Measurements from ENCODE around the gene PDE8A. TPM values are rescaled to one million over a fixed set of nuclear protein-coding genes. Genes with fewer than 3 reads are reported as not detected.

The PDE8A gene
- total and polyA plus RNA-seq, 4 donors, result 11.2 to 47.5 (median 16.6) TPM

DNA sequence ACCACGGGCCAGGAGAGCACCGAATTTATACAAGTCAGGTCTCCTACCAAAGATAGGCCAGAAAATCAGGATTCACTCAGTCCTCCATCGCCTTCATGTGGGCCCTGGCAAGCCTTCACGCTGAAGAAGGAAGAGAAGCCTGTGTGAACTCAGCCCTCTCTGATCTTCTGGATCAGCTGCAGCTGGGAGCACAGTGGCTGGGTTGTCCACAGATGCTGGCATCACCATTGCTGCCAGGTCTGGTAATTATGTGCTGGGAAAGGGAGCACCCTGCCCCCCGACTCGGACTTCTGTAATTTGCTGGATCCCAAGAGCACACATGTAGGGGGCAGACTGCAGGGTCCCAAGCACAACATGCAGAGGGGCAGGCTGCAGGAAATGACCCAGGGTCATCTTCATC lies 12.4 kb upstream of the PDE8A start:
- no peak overlapping the region for H3K9ac ChIP-seq (ENCODE audit: low read depth in 1 of 2, low read length in 2 of 2)
- no peak for DNase-seq (ENCODE audit: low spot score)
- WGBS, result 91% methylated on average over 6 of the region's 6 CpGs

More for the DNA sequence above, 12.4 kb upstream of the PDE8A start:
- Histone ChIP-seq H3K9me3 (ENCODE audit: control insufficient read depth in 4 of 4, low read length in 3 of 4) (no peaks in the 10 kb centered on the region), H3K27me3 (ENCODE audit: control insufficient read depth in 4 of 4, insufficient read depth in 4 of 4, low read length in 3 of 4) (no peaks in the 10 kb centered on the region), H3K4me3 (ENCODE audit: low read depth in 1 of 3, low read length in 3 of 3) (no peak overlapping the region), H3K4me1 (ENCODE audit: control insufficient read depth in 4 of 4, insufficient read depth in 4 of 4, low read length in 3 of 4) (no peaks in the 10 kb centered on the region), H3K36me3 (ENCODE audit: control insufficient read depth in 4 of 4, insufficient read depth in 3 of 4, low read depth in 1 of 4, low read length in 3 of 4) (peaks cover 0 to 10% (median 5%) of the 10 kb centered on the region in 4 donors), H3K27ac (ENCODE audit: low read depth in 1 of 2, low read length in 2 of 2) (no peak overlapping the region)
- TF ChIP-seq YY1 (IDR thresholded peaks at IDR 0.05), result no peak
- no peak for TF ChIP-seq EGR1 (IDR thresholded peaks at IDR 0.05; ENCODE audit: low read depth in 2 of 2)
- TF ChIP-seq FOXA1 (IDR thresholded peaks at IDR 0.05), result no peak
- no peak for TF ChIP-seq RAD21 (IDR thresholded peaks at IDR 0.05)
- no peak for TF ChIP-seq NR2F2 (IDR thresholded peaks at IDR 0.05)
- no peak for TF ChIP-seq FOXA2 (IDR thresholded peaks at IDR 0.05)
- TF ChIP-seq, protein P1, sequence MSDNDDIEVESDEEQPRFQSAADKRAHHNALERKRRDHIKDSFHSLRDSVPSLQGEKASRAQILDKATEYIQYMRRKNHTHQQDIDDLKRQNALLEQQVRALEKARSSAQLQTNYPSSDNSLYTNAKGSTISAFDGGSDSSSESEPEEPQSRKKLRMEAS (IDR thresholded peaks at IDR 0.05), result no peak
- TF ChIP-seq JUND (IDR thresholded peaks at IDR 0.05), result no peak
- no peak for TF ChIP-seq SP1 (IDR thresholded peaks at IDR 0.05)
- TF ChIP-seq, protein P2, sequence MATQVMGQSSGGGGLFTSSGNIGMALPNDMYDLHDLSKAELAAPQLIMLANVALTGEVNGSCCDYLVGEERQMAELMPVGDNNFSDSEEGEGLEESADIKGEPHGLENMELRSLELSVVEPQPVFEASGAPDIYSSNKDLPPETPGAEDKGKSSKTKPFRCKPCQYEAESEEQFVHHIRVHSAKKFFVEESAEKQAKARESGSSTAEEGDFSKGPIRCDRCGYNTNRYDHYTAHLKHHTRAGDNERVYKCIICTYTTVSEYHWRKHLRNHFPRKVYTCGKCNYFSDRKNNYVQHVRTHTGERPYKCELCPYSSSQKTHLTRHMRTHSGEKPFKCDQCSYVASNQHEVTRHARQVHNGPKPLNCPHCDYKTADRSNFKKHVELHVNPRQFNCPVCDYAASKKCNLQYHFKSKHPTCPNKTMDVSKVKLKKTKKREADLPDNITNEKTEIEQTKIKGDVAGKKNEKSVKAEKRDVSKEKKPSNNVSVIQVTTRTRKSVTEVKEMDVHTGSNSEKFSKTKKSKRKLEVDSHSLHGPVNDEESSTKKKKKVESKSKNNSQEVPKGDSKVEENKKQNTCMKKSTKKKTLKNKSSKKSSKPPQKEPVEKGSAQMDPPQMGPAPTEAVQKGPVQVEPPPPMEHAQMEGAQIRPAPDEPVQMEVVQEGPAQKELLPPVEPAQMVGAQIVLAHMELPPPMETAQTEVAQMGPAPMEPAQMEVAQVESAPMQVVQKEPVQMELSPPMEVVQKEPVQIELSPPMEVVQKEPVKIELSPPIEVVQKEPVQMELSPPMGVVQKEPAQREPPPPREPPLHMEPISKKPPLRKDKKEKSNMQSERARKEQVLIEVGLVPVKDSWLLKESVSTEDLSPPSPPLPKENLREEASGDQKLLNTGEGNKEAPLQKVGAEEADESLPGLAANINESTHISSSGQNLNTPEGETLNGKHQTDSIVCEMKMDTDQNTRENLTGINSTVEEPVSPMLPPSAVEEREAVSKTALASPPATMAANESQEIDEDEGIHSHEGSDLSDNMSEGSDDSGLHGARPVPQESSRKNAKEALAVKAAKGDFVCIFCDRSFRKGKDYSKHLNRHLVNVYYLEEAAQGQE (IDR thresholded peaks at IDR 0.05), result no peak
- no peak for TF ChIP-seq GABPA (IDR thresholded peaks at IDR 0.05 in 1 of 2, conservative IDR thresholded peaks at IDR 0.05 in 1 of 2)
- no peak for TF ChIP-seq HNF4A (conservative IDR thresholded peaks at IDR 0.05)
- TF ChIP-seq, protein P3, sequence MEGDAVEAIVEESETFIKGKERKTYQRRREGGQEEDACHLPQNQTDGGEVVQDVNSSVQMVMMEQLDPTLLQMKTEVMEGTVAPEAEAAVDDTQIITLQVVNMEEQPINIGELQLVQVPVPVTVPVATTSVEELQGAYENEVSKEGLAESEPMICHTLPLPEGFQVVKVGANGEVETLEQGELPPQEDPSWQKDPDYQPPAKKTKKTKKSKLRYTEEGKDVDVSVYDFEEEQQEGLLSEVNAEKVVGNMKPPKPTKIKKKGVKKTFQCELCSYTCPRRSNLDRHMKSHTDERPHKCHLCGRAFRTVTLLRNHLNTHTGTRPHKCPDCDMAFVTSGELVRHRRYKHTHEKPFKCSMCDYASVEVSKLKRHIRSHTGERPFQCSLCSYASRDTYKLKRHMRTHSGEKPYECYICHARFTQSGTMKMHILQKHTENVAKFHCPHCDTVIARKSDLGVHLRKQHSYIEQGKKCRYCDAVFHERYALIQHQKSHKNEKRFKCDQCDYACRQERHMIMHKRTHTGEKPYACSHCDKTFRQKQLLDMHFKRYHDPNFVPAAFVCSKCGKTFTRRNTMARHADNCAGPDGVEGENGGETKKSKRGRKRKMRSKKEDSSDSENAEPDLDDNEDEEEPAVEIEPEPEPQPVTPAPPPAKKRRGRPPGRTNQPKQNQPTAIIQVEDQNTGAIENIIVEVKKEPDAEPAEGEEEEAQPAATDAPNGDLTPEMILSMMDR (IDR thresholded peaks at IDR 0.05; ENCODE audit: low read depth, low read length, missing input control), result no peak
- TF ChIP-seq, protein P4, sequence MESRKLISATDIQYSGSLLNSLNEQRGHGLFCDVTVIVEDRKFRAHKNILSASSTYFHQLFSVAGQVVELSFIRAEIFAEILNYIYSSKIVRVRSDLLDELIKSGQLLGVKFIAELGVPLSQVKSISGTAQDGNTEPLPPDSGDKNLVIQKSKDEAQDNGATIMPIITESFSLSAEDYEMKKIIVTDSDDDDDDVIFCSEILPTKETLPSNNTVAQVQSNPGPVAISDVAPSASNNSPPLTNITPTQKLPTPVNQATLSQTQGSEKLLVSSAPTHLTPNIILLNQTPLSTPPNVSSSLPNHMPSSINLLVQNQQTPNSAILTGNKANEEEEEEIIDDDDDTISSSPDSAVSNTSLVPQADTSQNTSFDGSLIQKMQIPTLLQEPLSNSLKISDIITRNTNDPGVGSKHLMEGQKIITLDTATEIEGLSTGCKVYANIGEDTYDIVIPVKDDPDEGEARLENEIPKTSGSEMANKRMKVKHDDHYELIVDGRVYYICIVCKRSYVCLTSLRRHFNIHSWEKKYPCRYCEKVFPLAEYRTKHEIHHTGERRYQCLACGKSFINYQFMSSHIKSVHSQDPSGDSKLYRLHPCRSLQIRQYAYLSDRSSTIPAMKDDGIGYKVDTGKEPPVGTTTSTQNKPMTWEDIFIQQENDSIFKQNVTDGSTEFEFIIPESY (IDR thresholded peaks at IDR 0.05), result no peak
- TF ChIP-seq RXRA (IDR thresholded peaks at IDR 0.05), result no peak
- TF ChIP-seq, protein P5, sequence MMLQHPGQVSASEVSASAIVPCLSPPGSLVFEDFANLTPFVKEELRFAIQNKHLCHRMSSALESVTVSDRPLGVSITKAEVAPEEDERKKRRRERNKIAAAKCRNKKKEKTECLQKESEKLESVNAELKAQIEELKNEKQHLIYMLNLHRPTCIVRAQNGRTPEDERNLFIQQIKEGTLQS (IDR thresholded peaks at IDR 0.05), result no peak
- TF ChIP-seq HNF4G (IDR thresholded peaks at IDR 0.05), result no peak
- no peak for TF ChIP-seq TAF1 (conservative IDR thresholded peaks at IDR 0.05)
